Transverse colon (tissue), 4 donors: ENCODE measurements around the gene TRAF2. TPM values are rescaled to one million over a fixed set of nuclear protein-coding genes. Genes with fewer than 3 reads are reported as not detected.

Experiments
- DNase-seq: peaks from one replicate; pipeline ENCODE4 v3.0.0-alpha.2; 2019
- H3K27ac ChIP-seq, 4 donors: fragments of 200-600 bp; sonication (generic); 2 replicates each; pipeline ENCODE4 v1.5.1; 2016 to 2018; ENCODE audit warnings: inconsistent platforms in 4 of 4
- H3K27me3 ChIP-seq: fragments of 200-600 bp; sonication (generic); 2 replicates; pipeline ENCODE4 v1.5.1; 2017; ENCODE audit warnings: inconsistent platforms
- H3K36me3 ChIP-seq, 4 donors: fragments of 200-600 bp; sonication (generic); 2 replicates each; pipeline ENCODE4 v1.5.1; 2017 to 2019; ENCODE audit warnings: inconsistent platforms in 4 of 4
- H3K4me1 ChIP-seq, 4 donors: fragments of 200-600 bp; sonication (generic); 2 replicates each; pipeline ENCODE4 v1.5.1; 2017 to 2020; ENCODE audit warnings: inconsistent platforms in 4 of 4
- H3K4me3 ChIP-seq, 4 donors: fragments of 200-600 bp; sonication (generic); 1 replicate in 1 of 4; 2 replicates in 3 of 4; pipeline versions ENCODE4 v1.5.1 to v1.6.1; 2017 to 2019; ENCODE audit warnings: inconsistent platforms in 4 of 4
- H3K9me3 ChIP-seq, 2 donors: fragments of 200-600 bp; sonication (generic); 2 replicates each; pipeline ENCODE4 v1.5.1; 2017 to 2019; ENCODE audit warnings: inconsistent platforms in 2 of 2
- EP300 ChIP-seq: sonication (generic); formaldehyde crosslinking; IDR thresholded peaks from one replicate; pipeline ENCODE4 v1.6.1; 2017; ENCODE audit warnings: antibody characterized with exemption, low read depth
- POLR2A ChIP-seq: fragments of 450-650 bp; IDR thresholded peaks from one replicate; pipeline ENCODE4 v1.6.1; 2016; ENCODE audit warnings: antibody characterized with exemption, mild to moderate bottlenecking, moderate library complexity
- POLR2AphosphoS5 ChIP-seq, 3 donors: sonication (generic); formaldehyde crosslinking; IDR thresholded peaks; one replicate each; pipeline ENCODE4 v1.6.1; 2016; ENCODE audit warnings: antibody characterized with exemption in 3 of 3
- WGBS, 2 donors: methylation state at CpG; one replicate each; pipeline ENCODE4 v1.1.5; 2018; ENCODE audit warnings: low coverage in 1 of 2; 5-methylcytosine and 5-hydroxymethylcytosine counted together
- in situ Hi-C, 4 donors: fragments of 200-750 bp; cut with MboI; loops; one replicate each; pipeline versions ENCODE4 v1.15.0 to v1.15.1; 2017; ENCODE audit warnings: low sequenced_read_pairs in 3 of 4, low pct_ligation_motif_present in 1 of 4, low pct_unique_long_range_greater_than_20kb in 1 of 4
- intact Hi-C: fragments of 100-400 bp; cut with DNase I; formaldehyde crosslinking; loops from one replicate; pipeline ENCODE4 v1.15.1; 2023; ENCODE audit warnings: low total_unique reads
- total RNA-seq, 4 donors: library from RNA; depleted of rRNA; stranded (reverse); fragments of >200 nt; gene quantifications; one replicate each; pipeline ENCODE4 v1.1.0, GENCODE V29; 2016
- TF ChIP-seq, protein P1 (sequence below), 5 experiments: fragments of 200-600 bp in 3 of 5; fragments of 450-650 bp in 2 of 5; sonication (generic) in 3 of 5; IDR thresholded peaks; 1 replicate in 2 of 5; 2 replicates in 3 of 5; pipeline ENCODE4 v1.5.1; 2016 to 2017; ENCODE audit warnings: antibody characterized with exemption in 5 of 5, inconsistent platforms in 3 of 5, mild to moderate bottlenecking in 2 of 5, moderate library complexity in 1 of 5

TRAF2 gene
- total RNA-seq, 4 donors from 2014 or later: 12.5 to 60.6 (median 13.8) TPM

GRCh38 chr9:136902259-136902821 lies 16.0 kb downstream of the TRAF2 start:
- H3K27ac ChIP-seq: peak overlapping the region; percentile 84 to 93 (median 90)
- in situ Hi-C loops: no loop called here
- peak; percentile 89 for DNase-seq
- H3K4me3 ChIP-seq: peak overlapping the region in 2 of 4 donors; percentile 2 to 21
- TF ChIP-seq POLR2AphosphoS5 (IDR thresholded peaks at IDR 0.05) (peak; percentile 66 to 83 (median 78)), POLR2A (peak; percentile 79)
- TF ChIP-seq, protein P1, sequence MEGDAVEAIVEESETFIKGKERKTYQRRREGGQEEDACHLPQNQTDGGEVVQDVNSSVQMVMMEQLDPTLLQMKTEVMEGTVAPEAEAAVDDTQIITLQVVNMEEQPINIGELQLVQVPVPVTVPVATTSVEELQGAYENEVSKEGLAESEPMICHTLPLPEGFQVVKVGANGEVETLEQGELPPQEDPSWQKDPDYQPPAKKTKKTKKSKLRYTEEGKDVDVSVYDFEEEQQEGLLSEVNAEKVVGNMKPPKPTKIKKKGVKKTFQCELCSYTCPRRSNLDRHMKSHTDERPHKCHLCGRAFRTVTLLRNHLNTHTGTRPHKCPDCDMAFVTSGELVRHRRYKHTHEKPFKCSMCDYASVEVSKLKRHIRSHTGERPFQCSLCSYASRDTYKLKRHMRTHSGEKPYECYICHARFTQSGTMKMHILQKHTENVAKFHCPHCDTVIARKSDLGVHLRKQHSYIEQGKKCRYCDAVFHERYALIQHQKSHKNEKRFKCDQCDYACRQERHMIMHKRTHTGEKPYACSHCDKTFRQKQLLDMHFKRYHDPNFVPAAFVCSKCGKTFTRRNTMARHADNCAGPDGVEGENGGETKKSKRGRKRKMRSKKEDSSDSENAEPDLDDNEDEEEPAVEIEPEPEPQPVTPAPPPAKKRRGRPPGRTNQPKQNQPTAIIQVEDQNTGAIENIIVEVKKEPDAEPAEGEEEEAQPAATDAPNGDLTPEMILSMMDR (IDR thresholded peaks at IDR 0.05): no peak
- no peaks in the 10 kb centered on the region for H3K9me3 ChIP-seq
- intact Hi-C loops: no loop called here
- H3K4me1 ChIP-seq: peaks cover 32 to 62% (median 49%) of the 10 kb centered on the region in 4 donors
- H3K27me3 ChIP-seq: no peaks in the 10 kb centered on the region
- H3K36me3 ChIP-seq: no peaks in the 10 kb centered on the region
- whole genome bisulfite sequencing, 2 donors: 6% methylated on average over 14 of the region's 15 CpGs; no CpG with 5 or more reads in 1 of the 2 donors

DNA sequence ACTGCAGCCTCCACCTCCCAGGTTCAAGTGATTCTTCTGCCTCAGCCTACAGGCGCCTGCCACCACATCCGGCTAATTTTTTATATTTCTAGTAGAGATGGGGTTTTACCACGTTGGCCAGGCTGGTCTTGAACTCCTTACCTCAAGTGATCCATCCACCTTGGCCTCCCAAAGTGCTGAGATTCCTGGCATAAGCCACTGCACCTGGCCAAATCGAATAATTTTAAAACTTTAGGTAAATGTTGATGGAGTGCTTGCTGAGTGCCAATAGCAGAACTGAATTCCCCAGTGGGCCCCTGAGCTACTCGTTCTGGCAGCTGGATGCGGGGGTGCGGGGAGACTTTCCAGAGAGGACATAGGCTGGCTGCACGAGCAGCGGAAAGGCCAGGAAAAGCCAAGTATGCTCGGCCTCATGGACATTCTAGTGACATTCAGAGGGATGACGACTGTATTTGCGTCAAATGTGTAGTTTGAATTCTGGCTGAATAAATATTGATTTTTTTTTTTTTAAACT lies 16.8 kb downstream of the TRAF2 start:
- 40% methylated on average over 12 of the region's 12 CpGs; no CpG with 5 or more reads in 1 of the 2 donors for WGBS, 2 donors
- Histone ChIP-seq H3K27me3 (no peaks in the 10 kb centered on the region), H3K27ac (peak overlapping the region; percentile 84 to 93 (median 90)), H3K36me3 (peaks cover 0 to 1% (median under 1%) of the 10 kb centered on the region in 4 donors), H3K9me3 (no peaks in the 10 kb centered on the region), H3K4me3 (peak overlapping the region in 1 of 4 donors; percentile 2), H3K4me1 (peaks cover 32 to 61% (median 49%) of the 10 kb centered on the region in 4 donors)
- in situ Hi-C loops: no loop called here
- no peak for DNase-seq
- intact Hi-C loops: no loop called here
- TF ChIP-seq, protein P1 (IDR thresholded peaks at IDR 0.05): no peak
- TF ChIP-seq POLR2A (no peak), POLR2AphosphoS5 (IDR thresholded peaks at IDR 0.05) (peak in 1 of 3 donors; percentile 17)

GRCh38 chr9:136906266-136906665 lies 19.9 kb downstream of the TRAF2 start:
- 69 to 100% methylated on average over 1 to 4 of the region's 4 CpGs for WGBS, 2 donors
- H3K36me3 ChIP-seq: peaks cover 0 to 12% (median 5%) of the 10 kb centered on the region in 4 donors
- no peaks in the 10 kb centered on the region for H3K9me3 ChIP-seq
- DNase-seq: no peak
- TF ChIP-seq POLR2A: no peak
- TF ChIP-seq EP300: no peak
- no peak for TF ChIP-seq POLR2AphosphoS5 (IDR thresholded peaks at IDR 0.05)
- TF ChIP-seq, protein P1 (IDR thresholded peaks at IDR 0.05): no peak
- no peaks in the 10 kb centered on the region for H3K27me3 ChIP-seq
- peaks cover 20 to 30% (median 28%) of the 10 kb centered on the region in 4 donors for H3K4me1 ChIP-seq
- H3K4me3 ChIP-seq: no peak overlapping the region
- intact Hi-C loops: no loop called here
- in situ Hi-C loops: no loop called here
- H3K27ac ChIP-seq: no peak overlapping the region

DNA sequence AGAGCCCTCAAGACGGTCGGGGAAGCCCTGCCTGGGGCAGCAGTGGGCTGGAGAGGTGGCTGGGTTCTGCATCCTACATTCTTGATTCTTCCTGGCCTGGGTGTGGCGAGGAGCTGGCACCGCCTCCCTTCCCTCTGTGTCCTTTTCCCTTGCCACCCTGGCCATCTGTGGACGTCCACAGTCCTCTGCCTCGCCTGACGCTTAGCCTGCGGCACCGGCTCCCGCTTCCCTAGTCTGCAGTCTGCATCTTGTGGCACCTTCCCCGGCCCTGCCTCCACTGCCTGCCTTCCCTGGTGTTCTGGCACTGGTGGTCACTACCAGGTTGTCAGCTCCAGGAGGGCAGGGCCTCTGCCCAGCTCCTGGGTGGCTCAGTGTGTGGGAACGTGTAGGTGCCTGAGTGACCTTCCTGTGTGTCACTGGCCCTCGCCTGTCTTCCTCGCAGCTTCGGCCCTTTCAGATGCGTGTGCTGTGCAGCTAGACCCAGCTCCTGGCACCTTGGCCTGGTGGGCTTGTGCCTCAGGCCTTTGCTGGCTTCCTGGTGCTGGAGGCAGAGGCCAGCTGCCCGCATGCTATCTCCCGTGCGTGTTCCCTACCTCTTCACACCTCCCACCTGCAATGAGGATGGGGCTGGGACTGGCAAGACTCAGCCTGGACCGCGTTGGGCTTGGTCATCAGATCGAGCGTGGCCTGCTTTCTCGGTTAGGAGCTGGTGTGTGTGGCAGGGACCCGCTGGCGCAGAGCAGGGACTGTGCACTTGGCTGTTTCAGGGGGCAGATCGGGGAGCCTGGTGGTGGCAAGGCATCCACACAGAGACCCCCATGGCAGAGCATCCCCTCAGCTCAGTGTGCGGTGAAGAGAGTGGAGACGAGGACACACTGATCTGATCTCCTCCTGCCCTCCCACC lies 20.9 kb downstream of the TRAF2 start:
- H3K27me3 ChIP-seq: no peaks in the 10 kb centered on the region
- peaks cover 10 to 20% (median 18%) of the 10 kb centered on the region in 4 donors for H3K4me1 ChIP-seq
- H3K9me3 ChIP-seq: no peaks in the 10 kb centered on the region
- no peak overlapping the region for H3K27ac ChIP-seq
- TF ChIP-seq POLR2A (no peak), EP300 (no peak), POLR2AphosphoS5 (IDR thresholded peaks at IDR 0.05) (no peak)
- TF ChIP-seq, protein P1 (IDR thresholded peaks at IDR 0.05): no peak
- no peak for DNase-seq
- in situ Hi-C loops: no loop called here
- no peak overlapping the region for H3K4me3 ChIP-seq
- intact Hi-C loops: no loop called here
- WGBS, 2 donors: 92% methylated on average over 27 of the region's 29 CpGs; no CpG with 5 or more reads in 1 of the 2 donors
- H3K36me3 ChIP-seq: peaks cover 0 to 12% (median 5%) of the 10 kb centered on the region in 4 donors
